Duodenal mucosa (tissue), 2 donors: Measurements from ENCODE around the gene LRP11.
"Not testable (repeated sequence)": the region's sequence is repeated elsewhere in the genome, so short reads cannot be mapped to it uniquely, and the experiment has no call there.

Source experiments
- H3K27ac ChIP-seq: one replicate; pipeline ENCODE4 v1.7.0; 2013; ENCODE audit warnings: low read depth, low read length
- H3K27me3 ChIP-seq, 2 donors: one replicate each; pipeline ENCODE4 v1.7.0; 2013; ENCODE audit warnings: low read length in 2 of 2, control low read depth in 1 of 2; ENCODE audit not compliant: insufficient read depth in 2 of 2, control insufficient read depth in 1 of 2
- H3K36me3 ChIP-seq, 2 donors: one replicate each; pipeline ENCODE4 v1.7.0; 2013; ENCODE audit warnings: low read length in 2 of 2, control low read depth in 1 of 2; ENCODE audit not compliant: insufficient read depth in 2 of 2, control insufficient read depth in 1 of 2
- H3K4me1 ChIP-seq, 2 donors: one replicate each; pipeline ENCODE4 v1.7.0; 2013; ENCODE audit warnings: low read length in 2 of 2, control low read depth in 1 of 2; ENCODE audit not compliant: insufficient read depth in 2 of 2, control insufficient read depth in 1 of 2
- H3K4me3 ChIP-seq, 2 donors: one replicate each; pipeline ENCODE4 v1.7.0; 2013; ENCODE audit warnings: low read length in 2 of 2, low read depth in 1 of 2
- H3K9ac ChIP-seq, 2 donors: one replicate each; pipeline ENCODE4 v1.7.0; 2013; ENCODE audit warnings: low read length in 2 of 2, low read depth in 1 of 2
- H3K9me3 ChIP-seq, 2 donors: one replicate each; pipeline ENCODE4 v1.7.0; 2013; ENCODE audit warnings: low read length in 2 of 2, control low read depth in 1 of 2; ENCODE audit not compliant: control insufficient read depth in 1 of 2

Gene LRP11

GRCh38 chr6:149859938-149860337, 4.2 kb downstream of the LRP11 start:
- Histone ChIP-seq H3K36me3 (no peaks in the 10 kb centered on the region), H3K27me3 (no peaks in the 10 kb centered on the region), H3K27ac (no peak overlapping the region), H3K4me1 (peaks cover 5 to 18% of the 10 kb centered on the region in 2 donors), H3K9me3 (no peaks in the 10 kb centered on the region), H3K4me3 (no peak overlapping the region), H3K9ac (no peak overlapping the region)

GRCh38 chr6:149859368-149859767, 4.8 kb downstream of the LRP11 start:
- Histone ChIP-seq H3K9ac (no peak overlapping the region), H3K27ac (no peak overlapping the region), H3K36me3 (no peaks in the 10 kb centered on the region)

DNA sequence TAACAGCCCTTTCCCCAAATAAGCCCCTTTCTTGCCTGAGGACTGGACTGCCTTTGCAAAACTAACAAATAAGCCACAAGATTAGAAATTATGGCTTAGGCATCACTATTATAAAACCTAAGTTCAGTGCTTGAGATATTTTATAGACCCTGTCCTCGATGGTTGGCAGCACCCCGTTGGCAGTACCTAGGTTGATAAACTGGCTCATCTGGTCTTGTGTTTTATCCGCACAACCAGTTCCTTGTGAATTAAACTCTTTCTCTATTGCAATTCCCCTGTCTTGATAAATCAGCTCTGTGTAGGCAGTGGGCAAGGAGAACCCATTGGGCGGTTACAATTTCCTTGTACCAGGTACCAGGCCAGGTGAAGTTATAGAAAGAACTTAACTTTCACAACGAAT, 6.6 kb downstream of the LRP11 start:
- no peaks in the 10 kb centered on the region for H3K36me3 ChIP-seq
- H3K4me3 ChIP-seq: no peak overlapping the region
- no peaks in the 10 kb centered on the region for H3K9me3 ChIP-seq
- H3K4me1 ChIP-seq: peaks cover under 1 to 15% of the 10 kb centered on the region in 2 donors
- no peak overlapping the region for H3K27ac ChIP-seq
- H3K27me3 ChIP-seq: no peaks in the 10 kb centered on the region
- no peak overlapping the region for H3K9ac ChIP-seq

More at GRCh38 chr6:149859368-149859767, 4.8 kb downstream of the LRP11 start:
- no peak overlapping the region for H3K4me3 ChIP-seq
- no peaks in the 10 kb centered on the region for H3K9me3 ChIP-seq
- peaks cover 5 to 18% of the 10 kb centered on the region in 2 donors for H3K4me1 ChIP-seq
- no peaks in the 10 kb centered on the region for H3K27me3 ChIP-seq

DNA sequence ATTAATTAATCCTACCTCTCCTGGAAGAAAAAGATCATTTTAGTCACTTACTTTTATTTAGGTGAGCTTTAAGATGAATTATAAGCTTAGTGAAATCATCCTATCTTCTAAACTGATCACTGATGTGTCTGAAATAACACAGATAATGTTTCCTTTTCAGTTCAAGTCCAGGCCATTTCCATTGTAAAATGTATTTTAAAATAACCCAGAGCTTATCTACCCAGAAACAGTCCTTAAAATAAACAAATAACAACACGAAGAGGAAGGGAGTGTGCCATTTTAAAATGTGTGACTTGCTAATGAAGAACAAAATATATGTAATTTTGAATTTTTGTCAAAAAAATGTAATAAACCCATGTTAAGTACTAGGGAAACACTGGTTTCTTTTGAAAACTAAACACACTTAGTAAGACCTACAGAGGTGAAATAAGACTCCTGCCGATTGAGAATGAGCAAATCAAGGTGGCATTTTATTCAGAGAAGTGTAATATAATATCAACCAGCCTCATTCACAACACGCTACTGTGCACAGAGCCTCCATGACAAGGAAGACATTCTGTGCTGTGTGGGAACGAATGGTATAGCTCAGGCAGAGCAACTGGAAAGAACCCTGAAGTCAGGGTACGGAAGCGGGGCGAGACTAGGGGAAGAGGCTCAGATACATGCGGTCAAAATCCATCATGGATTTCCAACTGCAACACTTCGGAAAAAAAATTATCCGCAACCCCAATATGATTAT, 7.7 kb downstream of the LRP11 start:
- no peaks in the 10 kb centered on the region for H3K27me3 ChIP-seq
- no peak overlapping the region for H3K27ac ChIP-seq
- H3K4me1 ChIP-seq: peaks cover 0 to 7% of the 10 kb centered on the region in 2 donors
- no peaks in the 10 kb centered on the region for H3K36me3 ChIP-seq
- no peak overlapping the region for H3K4me3 ChIP-seq
- H3K9ac ChIP-seq: no peak overlapping the region
- H3K9me3 ChIP-seq: no peaks in the 10 kb centered on the region

DNA sequence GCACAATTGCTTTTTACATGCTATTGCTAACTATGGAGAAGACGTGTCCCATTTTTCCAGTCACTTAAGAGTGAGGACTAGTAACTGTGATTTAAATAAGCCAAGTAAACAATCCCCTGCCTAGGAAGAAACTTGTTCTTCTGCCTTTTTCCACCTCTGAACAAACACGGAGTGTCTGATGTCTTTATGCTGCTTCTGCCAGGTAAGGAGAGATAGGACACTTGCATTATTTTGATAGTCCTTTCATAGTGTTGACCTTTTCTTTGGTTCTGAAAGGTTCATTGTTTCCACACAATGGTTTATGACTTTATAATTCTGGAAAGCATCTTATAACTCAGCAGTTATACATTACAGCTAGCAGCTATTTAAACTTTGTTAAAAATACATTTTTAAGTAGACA, 8.4 kb downstream of the LRP11 start:
- no peak overlapping the region for H3K4me3 ChIP-seq
- H3K27ac ChIP-seq: no peak overlapping the region
- H3K9me3 ChIP-seq: no peaks in the 10 kb centered on the region
- H3K27me3 ChIP-seq: no peaks in the 10 kb centered on the region
- H3K9ac ChIP-seq: no peak overlapping the region
- H3K36me3 ChIP-seq: peaks cover 0 to 4% of the 10 kb centered on the region in 2 donors
- peaks cover 0 to 7% of the 10 kb centered on the region in 2 donors for H3K4me1 ChIP-seq

DNA sequence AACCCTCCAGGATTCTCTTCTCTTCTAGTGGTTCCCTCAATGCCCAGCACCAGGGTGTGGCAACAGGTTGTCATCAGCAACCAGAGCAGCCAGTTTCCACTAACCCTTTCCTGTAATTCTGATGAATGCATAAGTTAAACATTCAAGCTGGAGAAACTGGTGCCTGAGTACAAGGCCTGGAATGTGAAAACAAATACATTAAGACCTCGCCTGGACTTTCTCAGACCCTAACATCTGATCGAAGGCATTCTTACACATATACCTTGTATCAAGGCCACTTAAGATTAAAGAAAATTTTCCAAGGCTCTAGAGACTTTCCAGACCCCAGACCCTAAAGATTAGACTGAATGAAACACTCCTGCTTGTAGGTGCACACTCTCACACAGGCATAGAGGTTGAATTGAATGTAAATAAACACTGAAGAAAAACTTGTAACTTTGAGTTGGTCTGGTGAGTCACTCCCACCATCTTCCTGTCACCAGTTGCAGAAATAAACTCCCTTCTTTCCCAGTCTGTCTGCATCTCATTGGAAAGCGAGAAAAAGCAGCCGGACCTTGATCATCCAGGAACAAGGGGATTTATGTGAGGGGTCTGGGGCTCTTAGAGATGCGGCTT, 9.0 kb downstream of the LRP11 start:
- Histone ChIP-seq H3K27me3 (no peaks in the 10 kb centered on the region), H3K9ac (no peak overlapping the region), H3K36me3 (peaks cover 0 to 6% of the 10 kb centered on the region in 2 donors), H3K9me3 (no peaks in the 10 kb centered on the region), H3K4me3 (no peak overlapping the region), H3K27ac (no peak overlapping the region), H3K4me1 (peaks cover 0 to 7% of the 10 kb centered on the region in 2 donors)

DNA sequence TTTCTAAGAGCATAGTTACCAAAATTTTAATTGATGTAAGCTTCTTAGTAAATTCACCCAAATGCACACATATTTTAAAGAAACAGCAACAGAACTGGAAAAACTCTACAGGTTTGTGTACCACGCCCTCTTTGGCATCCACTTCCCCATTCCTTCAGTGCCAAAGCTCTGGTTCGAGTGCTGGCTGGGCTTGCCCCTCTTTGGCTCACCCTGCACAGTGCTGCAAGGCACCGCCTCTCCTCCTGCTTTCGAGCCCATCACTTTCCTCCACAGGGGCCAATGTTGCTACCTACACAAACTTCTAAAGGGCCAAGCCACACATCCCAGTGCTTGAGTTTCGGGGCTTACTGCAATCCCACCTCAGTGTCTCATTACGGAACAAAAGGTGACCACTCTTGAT, 9.6 kb downstream of the LRP11 start:
- Histone ChIP-seq H3K9ac (no peak overlapping the region), H3K4me3 (no peak overlapping the region), H3K9me3 (no peaks in the 10 kb centered on the region), H3K27me3 (no peaks in the 10 kb centered on the region), H3K4me1 (peaks cover 0 to 7% of the 10 kb centered on the region in 2 donors), H3K36me3 (peaks cover 0 to 6% of the 10 kb centered on the region in 2 donors), H3K27ac (no peak overlapping the region)

- H3K36me3 ChIP-seq, H3K27me3 ChIP-seq, H3K4me1 ChIP-seq, H3K9me3 ChIP-seq, H3K9ac ChIP-seq, H3K4me3 ChIP-seq, H3K27ac ChIP-seq: not testable (repeated sequence)
Measured at GRCh38 chr6:149854017-149854416, 10.1 kb downstream of the LRP11 start.

DNA sequence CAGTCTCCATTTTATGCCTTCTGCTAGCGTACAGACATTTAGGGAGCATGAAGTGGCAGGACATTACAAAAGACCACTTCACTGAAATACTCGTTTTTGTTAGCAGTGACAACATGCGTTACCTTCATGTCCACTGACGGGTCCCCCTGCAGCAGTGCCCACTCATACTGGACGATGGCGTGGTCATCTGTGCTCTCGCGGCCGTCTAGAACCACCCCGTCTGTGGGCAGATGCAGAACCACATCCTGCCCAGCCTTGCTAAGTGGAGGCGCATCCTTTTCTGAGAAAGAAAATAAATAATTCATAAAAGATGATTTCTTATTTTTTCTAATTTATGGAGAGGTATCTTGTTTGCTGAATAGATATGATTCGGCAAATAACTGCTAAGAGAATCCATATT, 11.3 kb downstream of the LRP11 start:
- H3K27ac ChIP-seq: no peak overlapping the region

DNA sequence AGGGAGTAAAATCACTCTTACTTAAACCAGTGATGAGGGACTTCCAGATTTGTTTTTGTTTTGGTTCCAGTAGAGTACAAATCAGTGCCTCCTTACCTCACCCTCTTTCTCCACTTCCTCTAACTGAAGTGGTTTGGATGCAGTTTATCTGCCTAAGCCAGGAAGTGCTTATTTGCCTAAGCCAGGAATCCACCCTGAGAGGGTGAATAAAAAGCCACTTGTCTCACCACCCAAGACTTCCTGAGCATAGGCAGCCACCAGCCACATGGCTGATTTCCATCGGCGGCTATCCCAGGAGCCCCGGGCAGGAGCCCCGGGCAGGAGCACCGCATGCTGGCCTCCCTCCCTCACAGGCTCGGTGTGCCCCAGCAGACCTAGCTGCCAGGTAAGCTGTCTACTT, 12.0 kb downstream of the LRP11 start:
- H3K27ac ChIP-seq: no peak overlapping the region
- H3K27me3 ChIP-seq: no peaks in the 10 kb centered on the region
- no peaks in the 10 kb centered on the region for H3K9me3 ChIP-seq
- H3K36me3 ChIP-seq: peaks cover 0 to 6% of the 10 kb centered on the region in 2 donors
- no peak overlapping the region for H3K4me3 ChIP-seq
- peaks cover 4 to 16% of the 10 kb centered on the region in 2 donors for H3K4me1 ChIP-seq
- no peak overlapping the region for H3K9ac ChIP-seq

More for the DNA sequence above, 11.3 kb downstream of the LRP11 start:
- Histone ChIP-seq H3K27me3 (no peaks in the 10 kb centered on the region), H3K4me1 (peaks cover 0 to 9% of the 10 kb centered on the region in 2 donors), H3K4me3 (no peak overlapping the region), H3K36me3 (peaks cover 0 to 6% of the 10 kb centered on the region in 2 donors), H3K9ac (no peak overlapping the region), H3K9me3 (no peaks in the 10 kb centered on the region)
